K562 (cell line): Measurements from ENCODE around the gene PTPMT1. TPM values are rescaled to one million over a fixed set of nuclear protein-coding genes. Genes with fewer than 3 reads are reported as not detected.

Experiments used
- ASH1L ChIP-seq: fragments of 450-650 bp; IDR thresholded peaks from 2 replicates; pipeline ENCODE4 v1.6.1; 2018; ENCODE audit warnings: borderline replicate concordance, mild to moderate bottlenecking, low read depth; ENCODE audit not compliant: partially characterized antibody
- BRCA1 ChIP-seq, 2 experiments: fragments of 450-650 bp in 1 of 2; sonication (generic) in 1 of 2; formaldehyde crosslinking in 1 of 2; IDR thresholded peaks; 2 replicates each; pipeline versions ENCODE4 v1.5.0 to v1.6.1; 2017 to 2020; ENCODE audit warnings: mild to moderate bottlenecking in 1 of 2, missing genetic modification reagents in 1 of 2
- CSDE1 ChIP-seq, 2 experiments: fragments of 450-650 bp; IDR thresholded peaks; 2 replicates each; pipeline ENCODE4 v1.6.1; 2016; ENCODE audit warnings: mild to moderate bottlenecking in 1 of 2
- E2F4 ChIP-seq: sonication (generic); formaldehyde crosslinking; IDR thresholded peaks from 2 replicates; pipeline ENCODE4 v1.8.0; 2022; ENCODE audit warnings: mild to moderate bottlenecking, low read depth, missing genetic modification reagents
- FOS ChIP-seq: IDR thresholded peaks from 3 replicates; pipeline ENCODE4 v1.6.1; 2011; ENCODE audit not compliant: insufficient read length; ENCODE audit errors: extremely low read depth
- GATAD2A ChIP-seq: fragments of 450-650 bp; IDR thresholded peaks from 2 replicates; pipeline ENCODE4 v1.6.1; 2017
- HDGF ChIP-seq: fragments of 450-650 bp; IDR thresholded peaks from 2 replicates; pipeline ENCODE4 v1.6.1; 2016
- IFI16 ChIP-seq: fragments of 250-450 bp; sonication (Bioruptor Pico); IDR thresholded peaks from 2 replicates; pipeline ENCODE4 v2.1.2; 2022; ENCODE audit warnings: mild to moderate bottlenecking, inconsistent platforms
- KLF13 ChIP-seq: fragments of 450-650 bp; IDR thresholded peaks from 2 replicates; pipeline ENCODE4 v1.6.1; 2016; ENCODE audit warnings: missing genetic modification characterization, low read depth, mild to moderate bottlenecking, missing compliant biosample characterization, moderate library complexity, borderline replicate concordance
- LEF1 ChIP-seq: fragments of 450-650 bp; IDR thresholded peaks from 2 replicates; pipeline ENCODE4 v1.6.1; 2016; ENCODE audit warnings: mild to moderate bottlenecking
- NFE2L1 ChIP-seq: fragments of 450-650 bp; IDR thresholded peaks from 2 replicates; pipeline ENCODE4 v1.6.1; 2016; ENCODE audit warnings: missing genetic modification characterization, low read depth, mild to moderate bottlenecking, missing compliant biosample characterization, moderate library complexity, borderline replicate concordance
- PATZ1 ChIP-seq: fragments of 250-450 bp; sonication (Bioruptor Pico); IDR thresholded peaks from 2 replicates; pipeline ENCODE4 v1.5.0; 2020; ENCODE audit warnings: mild to moderate bottlenecking, borderline replicate concordance
- RNF219 ChIP-seq: fragments of 250-450 bp; sonication (Bioruptor Pico); IDR thresholded peaks from 2 replicates; pipeline ENCODE4 v1.5.0; 2022; ENCODE audit warnings: mild to moderate bottlenecking
- SIRT6 ChIP-seq: IDR thresholded peaks from one replicate; pipeline ENCODE4 v1.6.1; 2012; ENCODE audit warnings: low read depth, mild to moderate bottlenecking, control low read depth, inconsistent platforms, low read length, moderate library complexity
- SMAD3 ChIP-seq: fragments of 450-650 bp; formaldehyde crosslinking; conservative IDR thresholded peaks from 2 replicates; pipeline ENCODE4 v1.4.0; 2020; ENCODE audit warnings: mild to moderate bottlenecking
- SNRNP70 ChIP-seq: fragments of 200-400 bp; formaldehyde crosslinking; optimal IDR thresholded peaks from 2 replicates; pipeline ENCODE3; 2017; ENCODE audit warnings: low read depth, low read length
- TGIF2 ChIP-seq: sonication (generic); formaldehyde crosslinking; IDR thresholded peaks from 2 replicates; pipeline ENCODE4 v1.8.1; 2022; ENCODE audit warnings: mild to moderate bottlenecking, missing genetic modification reagents, moderate library complexity
- TRIM24 ChIP-seq, 2 experiments: fragments of 450-650 bp; IDR thresholded peaks; 2 replicates each; pipeline ENCODE4 v1.6.1; 2016
- U2AF1 ChIP-seq: fragments of 200-400 bp; formaldehyde crosslinking; optimal IDR thresholded peaks from 2 replicates; pipeline ENCODE3; 2017; ENCODE audit warnings: mild to moderate bottlenecking, low read depth, low read length, moderate library complexity
- ZFPM2 ChIP-seq: fragments of 250-450 bp; sonication (Bioruptor Pico); IDR thresholded peaks from 2 replicates; pipeline ENCODE4 v1.5.1; 2022; ENCODE audit warnings: mild to moderate bottlenecking
- ZNF143 ChIP-seq: sonication (generic); formaldehyde crosslinking; IDR thresholded peaks from 2 replicates; pipeline ENCODE4 v1.9.0; 2022; ENCODE audit warnings: mild to moderate bottlenecking, missing genetic modification reagents
- ZNF212 ChIP-seq: fragments of 450-650 bp; formaldehyde crosslinking; IDR thresholded peaks from 2 replicates; pipeline ENCODE4 v1.4.0; 2020; ENCODE audit warnings: mild to moderate bottlenecking
- ZNF224 ChIP-seq: sonication (generic); formaldehyde crosslinking; IDR thresholded peaks from 2 replicates; pipeline ENCODE4 v1.8.0; 2022; ENCODE audit warnings: mild to moderate bottlenecking, missing genetic modification reagents
- ZNF511 ChIP-seq: sonication (generic); formaldehyde crosslinking; IDR thresholded peaks from 2 replicates; pipeline ENCODE4 v1.8.0; 2022; ENCODE audit warnings: mild to moderate bottlenecking, missing genetic modification reagents
- polyA plus RNA-seq, 8 experiments: library from polyadenylated mRNA; depleted of rRNA in 4 of 8; stranded (reverse) in 5 of 8; unstranded in 3 of 8; fragments of >200 nt; fragmentation: Nextera tagmentation in 2 of 8; fragmentation: Illumina TruSeq in 1 of 8; extraction: Ambion mirVana in 2 of 8; extraction: Trizol in 1 of 8; gene quantifications; 2 replicates each; pipeline versions ENCODE4 v1.2.1 to v1.2.3, GENCODE V29; 2011 to 2014; ENCODE audit warnings: inconsistent platforms in 1 of 8, missing spikeins in 1 of 8
- total RNA-seq, 7 experiments: library from RNA; depleted of rRNA in 6 of 7; stranded (reverse); fragments of >200 nt in 6 of 7; fragmentation: Illumina TruSeq in 2 of 7; extraction: Trizol in 2 of 7; gene quantifications; 2 replicates each; pipeline versions ENCODE4 v1.2.1 to v1.2.3, GENCODE V29; 2011 to 2021; ENCODE audit warnings: low replicate concordance in 1 of 7

PTPMT1 gene
- total and polyA plus RNA-seq, 9 of the 15 experiments (the other 6 are each of a cell fraction or from before 2014, with no cell fraction given): 10.4 to 140 (median 67.2) TPM

GRCh38 chr11:47523490-47524225 is 41.7 kb upstream of the PTPMT1 start (continued):
- TF ChIP-seq PATZ1 (CRISPR knock-in tag) (no peak), SIRT6 (no peak), KLF13 (tag) (no peak), NFE2L1 (tag) (no peak), ZFPM2 (CRISPR knock-in tag) (no peak), TRIM24 (IDR thresholded peaks at IDR 0.05) (peak in 1 of 2 experiments; percentile 50; a peak in 1 of 4 replicates), U2AF1 (no peak), BRCA1 (IDR thresholded peaks at IDR 0.05) (no peak), BRCA1 (CRISPR knock-in tag; IDR thresholded peaks at IDR 0.05) (no peak), ZNF224 (CRISPR knock-in tag) (no peak), GATAD2A (no peak), SNRNP70 (no peak), TGIF2 (CRISPR knock-in tag) (no peak), CSDE1 (IDR thresholded peaks at IDR 0.05) (no peak), LEF1 (peak; percentile 63; the same call in 1 of the 2 replicates), IFI16 (CRISPR knock-in tag) (no peak), E2F4 (no peak), ASH1L (no peak), ZNF511 (CRISPR knock-in tag) (no peak), ZNF143 (CRISPR knock-in tag) (no peak), ZNF212 (CRISPR knock-in tag) (no peak), HDGF (0 out of 2 replicates have a peak, but pooled peaks have one; percentile 45), RNF219 (CRISPR knock-in tag) (no peak), FOS (peak; percentile 66), SMAD3 (CRISPR knock-in tag) (no peak)
